Thoracic aorta (tissue), 2 donors: Measurements from ENCODE around the gene IQGAP1. TPM values are rescaled to one million over a fixed set of nuclear protein-coding genes. Genes with fewer than 3 reads are reported as not detected.

Experiments used
- ATAC-seq: fragments of 150-250 bp; one replicate; pipeline ENCODE4 v1.8.0; 2017; ENCODE audit warnings: low read depth; ENCODE audit not compliant: insufficient number of reproducible peaks, low FRiP score
- DNase-seq: peaks from one replicate; pipeline ENCODE4 v3.0.0-alpha.2; 2020; ENCODE audit warnings: low spot score
- H3K27ac ChIP-seq, 2 donors: fragments of 200-600 bp; sonication (generic); 1 replicate in 1 of 2; 2 replicates in 1 of 2; pipeline ENCODE4 v1.5.1; 2016; ENCODE audit warnings: mild to moderate bottlenecking in 2 of 2, moderate library complexity in 2 of 2
- H3K27me3 ChIP-seq: fragments of 200-600 bp; sonication (generic); replicated peaks from 2 replicates; pipeline ENCODE4 v1.6.0; 2016; ENCODE audit warnings: mild to moderate bottlenecking; ENCODE audit not compliant: insufficient read depth
- H3K36me3 ChIP-seq: fragments of 200-600 bp; sonication (generic); one replicate; pipeline ENCODE4 v1.5.1; 2016
- H3K4me1 ChIP-seq, 2 donors: fragments of 200-600 bp; sonication (generic); 1 replicate in 1 of 2; 2 replicates in 1 of 2; pipeline versions ENCODE4 v1.5.1 to v1.6.0; 2016; ENCODE audit warnings: low read depth in 2 of 2, mild to moderate bottlenecking in 1 of 2; ENCODE audit not compliant: control insufficient read depth in 1 of 2
- H3K4me3 ChIP-seq: fragments of 200-600 bp; sonication (generic); 2 replicates; pipeline ENCODE4 v1.5.1; 2016; ENCODE audit warnings: mild to moderate bottlenecking
- H3K9me3 ChIP-seq: fragments of 200-600 bp; sonication (generic); 2 replicates; pipeline ENCODE4 v1.5.1; 2016
- CTCF ChIP-seq: fragments of 200-600 bp; sonication (generic); IDR thresholded peaks from one replicate; pipeline ENCODE4 v1.5.1; 2019; ENCODE audit warnings: antibody characterized with exemption
- total RNA-seq, 2 donors: library from RNA; depleted of rRNA; stranded (reverse); fragments of >200 nt; gene quantifications; one replicate each; pipeline versions ENCODE4 v1.1.0 to v1.2.3, GENCODE V29; 2016

The IQGAP1 gene
- total RNA-seq, 2 donors from 2014 or later = 280 to 340 TPM

- Histone ChIP-seq H3K27me3 (no peaks in the 10 kb centered on the region), H3K27ac (peak overlapping the region; percentile 39 to 47), H3K36me3 (peaks cover 2% of the 10 kb centered on the region), H3K9me3 (no peaks in the 10 kb centered on the region), H3K4me1 (peaks cover 50 to 54% of the 10 kb centered on the region in 2 donors), H3K4me3 (no peak overlapping the region)
- DNase-seq (no peak), ATAC-seq (no peak)
- no peak for TF ChIP-seq CTCF
Measured at GRCh38 chr15:90425726-90426346, 37.8 kb downstream of the IQGAP1 start.

GRCh38 chr15:90427185-90427584 is 39.1 kb downstream of the IQGAP1 start:
- no peak for TF ChIP-seq CTCF

GRCh38 chr15:90432253-90432652 is 44.2 kb downstream of the IQGAP1 start:
- no peak for TF ChIP-seq CTCF
- ATAC-seq (no peak), DNase-seq (no peak)
- Histone ChIP-seq H3K27me3 (no peaks in the 10 kb centered on the region), H3K9me3 (no peaks in the 10 kb centered on the region), H3K4me1 (peaks cover 15 to 40% of the 10 kb centered on the region in 2 donors), H3K36me3 (no peaks in the 10 kb centered on the region), H3K4me3 (no peak overlapping the region), H3K27ac (peak overlapping the region; percentile 17 to 70)

More at GRCh38 chr15:90427185-90427584, 39.1 kb downstream of the IQGAP1 start:
- Histone ChIP-seq H3K4me3 (no peak overlapping the region), H3K27ac (no peak overlapping the region), H3K9me3 (no peaks in the 10 kb centered on the region), H3K36me3 (peaks cover 2% of the 10 kb centered on the region), H3K4me1 (peaks cover 38 to 45% of the 10 kb centered on the region in 2 donors), H3K27me3 (no peaks in the 10 kb centered on the region)
- ATAC-seq = no peak
- DNase-seq = no peak

GRCh38 chr15:90435652-90436337 is 47.8 kb downstream of the IQGAP1 start:
- H3K9me3 ChIP-seq = no peaks in the 10 kb centered on the region
- H3K27me3 ChIP-seq = no peaks in the 10 kb centered on the region
- no peak overlapping the region for H3K4me3 ChIP-seq
- no peaks in the 10 kb centered on the region for H3K36me3 ChIP-seq
- ATAC-seq (no peak), DNase-seq (no peak)
- TF ChIP-seq CTCF = no peak
- peak overlapping the region; percentile 15 to 26 for H3K27ac ChIP-seq
- peaks cover 15 to 49% of the 10 kb centered on the region in 2 donors for H3K4me1 ChIP-seq

- no peak overlapping the region for H3K4me3 ChIP-seq
- no peak for ATAC-seq
- no peaks in the 10 kb centered on the region for H3K27me3 ChIP-seq
- H3K4me1 ChIP-seq = peaks cover 15 to 47% of the 10 kb centered on the region in 2 donors
- no peak for DNase-seq
- no peak for TF ChIP-seq CTCF
- H3K9me3 ChIP-seq = no peaks in the 10 kb centered on the region
- peaks cover 5% of the 10 kb centered on the region for H3K36me3 ChIP-seq
- H3K27ac ChIP-seq = no peak overlapping the region
Measured at GRCh38 chr15:90436952-90437351, 48.9 kb downstream of the IQGAP1 start.
